Measurements from ENCODE around the gene ABCB11. TPM values are rescaled to one million over a fixed set of nuclear protein-coding genes. Genes with fewer than 3 reads are reported as not detected.

Gene ABCB11
- polyA plus RNA-seq, 1 donor from 2014 or later = not detected

DNA sequence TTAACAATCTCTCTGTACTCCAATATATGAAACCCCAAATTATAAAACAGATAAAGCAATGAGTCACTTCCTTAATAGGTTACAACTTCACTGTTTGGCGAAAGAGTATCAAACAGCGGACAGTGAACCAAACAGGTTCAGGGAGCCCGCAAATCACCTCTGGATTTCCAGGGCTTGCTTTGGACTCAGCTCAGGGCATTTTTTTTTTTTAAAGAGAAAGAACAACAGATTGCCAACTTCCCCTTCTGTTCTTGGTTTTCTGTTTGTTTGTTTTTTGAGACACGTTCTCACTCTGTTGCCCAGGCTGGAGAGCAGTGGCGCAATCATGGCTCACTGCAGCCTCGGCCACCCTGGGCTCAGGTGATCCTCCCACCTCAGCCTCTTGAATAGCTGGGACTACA is 52.7 kb downstream of the ABCB11 start:
- Histone ChIP-seq H3K27ac (ENCODE audit: low read length) (no peak overlapping the region), H3F3A (ENCODE audit: insufficient read depth, low read length, poor library complexity, severe bottlenecking) (no peaks in the 10 kb centered on the region), H3K9me3 (ENCODE audit: low read length) (no peaks in the 10 kb centered on the region), H3K4me3 (ENCODE audit: low read length) (no peak overlapping the region), H3K9me2 (ENCODE audit: insufficient read depth, low read length) (no peaks in the 10 kb centered on the region), H3K27me3 (ENCODE audit: insufficient read depth, low read depth, low read length) (no peaks in the 10 kb centered on the region), H2AFZ (ENCODE audit: low read depth, low read length) (no peak overlapping the region), H3K4me2 (ENCODE audit: low read length) (no peak overlapping the region), H3K36me3 (ENCODE audit: insufficient read depth, low read length) (no peaks in the 10 kb centered on the region), H4K20me1 (ENCODE audit: insufficient read depth) (no peaks in the 10 kb centered on the region), H3K9ac (ENCODE audit: low read length) (no peak overlapping the region), H3K79me2 (replicated peaks; ENCODE audit: insufficient read depth, low read length) (no peaks in the 10 kb centered on the region)
- TF ChIP-seq REST (IDR thresholded peaks at IDR 0.05; ENCODE audit: borderline replicate concordance) (no peak), POLR2AphosphoS5 (IDR thresholded peaks at IDR 0.05) (no peak), EZH2 (IDR thresholded peaks at IDR 0.05; ENCODE audit: borderline replicate concordance, insufficient read depth, low read length, poor library complexity, severe bottlenecking) (no peak), TAF1 (IDR thresholded peaks at IDR 0.05; ENCODE audit: low read depth) (no peak), RAD21 (conservative IDR thresholded peaks at IDR 0.05) (no peak), MXI1 (conservative IDR thresholded peaks at IDR 0.05; ENCODE audit: poor library complexity, severe bottlenecking) (no peak), CTCF (IDR thresholded peaks at IDR 0.05; ENCODE audit: poor library complexity, severe bottlenecking) (no peak), EP300 (conservative IDR thresholded peaks at IDR 0.05; ENCODE audit: poor library complexity, severe bottlenecking) (no peak), SMC3 (conservative IDR thresholded peaks at IDR 0.05; ENCODE audit: poor library complexity) (no peak)

DNA sequence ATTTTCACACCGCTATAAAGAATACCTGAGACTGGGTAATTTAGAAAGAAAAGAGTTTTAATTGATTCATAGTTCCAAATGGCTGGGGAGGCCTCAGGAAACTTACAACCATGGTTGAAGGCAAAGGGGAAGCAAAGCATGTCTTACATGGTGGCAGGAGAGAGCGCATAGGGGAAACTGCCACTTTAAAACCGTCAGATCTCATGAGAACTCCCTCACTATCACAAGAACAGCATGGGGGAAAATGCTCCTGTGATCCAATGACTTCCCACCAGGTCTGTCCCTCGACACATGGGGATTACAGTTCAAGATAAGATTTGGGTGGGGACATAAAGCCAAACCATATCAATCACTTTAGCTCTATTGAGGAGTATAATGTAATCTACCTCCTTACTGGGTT is 53.5 kb downstream of the ABCB11 start:
- Histone ChIP-seq H4K20me1 (ENCODE audit: insufficient read depth) (no peaks in the 10 kb centered on the region), H3K9me3 (ENCODE audit: low read length) (no peaks in the 10 kb centered on the region), H3K27ac (ENCODE audit: low read length) (no peak overlapping the region), H3F3A (ENCODE audit: insufficient read depth, low read length, poor library complexity, severe bottlenecking) (no peaks in the 10 kb centered on the region), H2AFZ (ENCODE audit: low read depth, low read length) (no peak overlapping the region), H3K4me2 (ENCODE audit: low read length) (no peak overlapping the region), H3K4me3 (ENCODE audit: low read length) (no peak overlapping the region), H3K9ac (ENCODE audit: low read length) (no peak overlapping the region), H3K36me3 (ENCODE audit: insufficient read depth, low read length) (no peaks in the 10 kb centered on the region), H3K27me3 (ENCODE audit: insufficient read depth, low read depth, low read length) (no peaks in the 10 kb centered on the region), H3K79me2 (replicated peaks; ENCODE audit: insufficient read depth, low read length) (no peaks in the 10 kb centered on the region), H3K9me2 (ENCODE audit: insufficient read depth, low read length) (no peaks in the 10 kb centered on the region)
- TF ChIP-seq SMC3 (conservative IDR thresholded peaks at IDR 0.05; ENCODE audit: poor library complexity) = no peak

All from neural cell (in vitro differentiated cells).